ENCODE results near the gene GABRD. TPM values are rescaled to one million over a fixed set of nuclear protein-coding genes. Genes with fewer than 3 reads are reported as not detected.

Gene GABRD
- total and polyA plus RNA-seq, 10 donors = 0.35 to 1.2 (median 0.94) TPM; not detected in 3

GRCh38 chr1:2032737-2033136 is 13.6 kb downstream of the GABRD start:
- no peak for TF ChIP-seq CTCF (IDR thresholded peaks at IDR 0.05 in 8 of 11, conservative IDR thresholded peaks at IDR 0.05 in 3 of 11)
- TF ChIP-seq POLR2AphosphoS5 (IDR thresholded peaks at IDR 0.05) = no peak
- TF ChIP-seq POLR2A (IDR thresholded peaks at IDR 0.05) = no peak
- DNase-seq = no peak

GRCh38 chr1:2033165-2033564 is 14.0 kb downstream of the GABRD start:
- TF ChIP-seq CTCF (IDR thresholded peaks at IDR 0.05 in 8 of 11, conservative IDR thresholded peaks at IDR 0.05 in 3 of 11) (no peak), POLR2AphosphoS5 (IDR thresholded peaks at IDR 0.05) (no peak)
- H3K9me3 ChIP-seq = peaks cover 0 to under 1% (median 0%) of the 10 kb centered on the region in 8 donors
- WGBS, 5 donors = 81 to 90% (median 85%) methylated on average over 11 to 13 of the region's 13 CpGs
- no peak for DNase-seq
- H3K36me3 ChIP-seq = no peaks in the 10 kb centered on the region
- H3K4me3 ChIP-seq = no peak overlapping the region
- no peak overlapping the region for H3K27ac ChIP-seq
- intact Hi-C loops (cut with DNase I; ENCODE audit: low total_unique reads) = no loop called here
- peaks cover 0 to 19% (median 0%) of the 10 kb centered on the region in 6 donors for H3K4me1 ChIP-seq
- H3K27me3 ChIP-seq (replicated peaks in 1 of 7) = peaks cover 0 to 42% (median 0%) of the 10 kb centered on the region in 7 donors

More at GRCh38 chr1:2032737-2033136, 13.6 kb downstream of the GABRD start:
- Histone ChIP-seq H3K9me3 (no peaks in the 10 kb centered on the region), H3K4me1 (peaks cover 0 to 19% (median 0%) of the 10 kb centered on the region in 6 donors), H3K4me3 (no peak overlapping the region), H3K36me3 (no peaks in the 10 kb centered on the region), H3K27me3 (replicated peaks in 1 of 7) (peaks cover 0 to 42% (median 0%) of the 10 kb centered on the region in 7 donors), H3K27ac (no peak overlapping the region)
- 73 to 83% (median 81%) methylated on average over 13 to 14 of the region's 14 CpGs for WGBS, 5 donors
- intact Hi-C loops (cut with DNase I; ENCODE audit: low total_unique reads) = no loop called here

- Histone ChIP-seq H3K36me3 (no peaks in the 10 kb centered on the region), H3K9me3 (peaks cover 0 to 3% (median 0%) of the 10 kb centered on the region in 8 donors), H3K27ac (no peak overlapping the region), H3K4me1 (no peaks in the 10 kb centered on the region), H3K4me3 (no peak overlapping the region), H3K27me3 (replicated peaks in 1 of 7) (peaks cover 0 to 32% (median 0%) of the 10 kb centered on the region in 7 donors)
- DNase-seq = no peak
- intact Hi-C loops (cut with DNase I; ENCODE audit: low total_unique reads) = no loop called here
- no peak for TF ChIP-seq POLR2A (IDR thresholded peaks at IDR 0.05)
- no peak for TF ChIP-seq CTCF (IDR thresholded peaks at IDR 0.05 in 8 of 11, conservative IDR thresholded peaks at IDR 0.05 in 3 of 11)
- no peak for TF ChIP-seq POLR2AphosphoS5 (IDR thresholded peaks at IDR 0.05)
- WGBS, 5 donors = 81 to 89% (median 87%) methylated on average over 15 of the region's 15 CpGs
These were observed 17.1 kb downstream of the GABRD start for GRCh38 chr1:2036287-2036686.

GRCh38 chr1:2037314-2037979 is 18.3 kb downstream of the GABRD start:
- H3K9me3 ChIP-seq = peaks cover 0 to 3% (median 0%) of the 10 kb centered on the region in 8 donors
- H3K4me3 ChIP-seq = no peak overlapping the region
- H3K27ac ChIP-seq = no peak overlapping the region
- peaks cover 0 to 27% (median 0%) of the 10 kb centered on the region in 7 donors for H3K27me3 ChIP-seq (replicated peaks in 1 of 7)
- 76 to 84% (median 82%) methylated on average over 18 of the region's 18 CpGs for WGBS, 5 donors
- intact Hi-C loops (cut with DNase I; ENCODE audit: low total_unique reads) = no loop called here
- H3K36me3 ChIP-seq = no peaks in the 10 kb centered on the region
- H3K4me1 ChIP-seq = no peaks in the 10 kb centered on the region
- TF ChIP-seq POLR2A (IDR thresholded peaks at IDR 0.05) = no peak
- no peak for TF ChIP-seq POLR2AphosphoS5 (IDR thresholded peaks at IDR 0.05)
- no peak for TF ChIP-seq CTCF (IDR thresholded peaks at IDR 0.05 in 8 of 11, conservative IDR thresholded peaks at IDR 0.05 in 3 of 11)
- no peak for DNase-seq
